HG03439 (cell line): Measurements from ENCODE around the gene CCDC136.

Source experiments
- ATAC-seq: cut with Tn5 transposase; IDR thresholded peaks from one replicate; pipeline ENCODE4 v1.9.1; 2021; ENCODE audit warnings: mild to moderate bottlenecking, moderate library complexity; ENCODE audit not compliant: unreplicated experiment

The CCDC136 gene

GRCh38 chr7:128775744-128776474, 15.9 kb upstream of the CCDC136 start, which contains the start of gene OPN1SW:
Gene OPN1SW (minus strand): TSS chr7:128775794. CDS start chr7:128775781, 13 bp downstream.
- no peak for ATAC-seq

DNA sequence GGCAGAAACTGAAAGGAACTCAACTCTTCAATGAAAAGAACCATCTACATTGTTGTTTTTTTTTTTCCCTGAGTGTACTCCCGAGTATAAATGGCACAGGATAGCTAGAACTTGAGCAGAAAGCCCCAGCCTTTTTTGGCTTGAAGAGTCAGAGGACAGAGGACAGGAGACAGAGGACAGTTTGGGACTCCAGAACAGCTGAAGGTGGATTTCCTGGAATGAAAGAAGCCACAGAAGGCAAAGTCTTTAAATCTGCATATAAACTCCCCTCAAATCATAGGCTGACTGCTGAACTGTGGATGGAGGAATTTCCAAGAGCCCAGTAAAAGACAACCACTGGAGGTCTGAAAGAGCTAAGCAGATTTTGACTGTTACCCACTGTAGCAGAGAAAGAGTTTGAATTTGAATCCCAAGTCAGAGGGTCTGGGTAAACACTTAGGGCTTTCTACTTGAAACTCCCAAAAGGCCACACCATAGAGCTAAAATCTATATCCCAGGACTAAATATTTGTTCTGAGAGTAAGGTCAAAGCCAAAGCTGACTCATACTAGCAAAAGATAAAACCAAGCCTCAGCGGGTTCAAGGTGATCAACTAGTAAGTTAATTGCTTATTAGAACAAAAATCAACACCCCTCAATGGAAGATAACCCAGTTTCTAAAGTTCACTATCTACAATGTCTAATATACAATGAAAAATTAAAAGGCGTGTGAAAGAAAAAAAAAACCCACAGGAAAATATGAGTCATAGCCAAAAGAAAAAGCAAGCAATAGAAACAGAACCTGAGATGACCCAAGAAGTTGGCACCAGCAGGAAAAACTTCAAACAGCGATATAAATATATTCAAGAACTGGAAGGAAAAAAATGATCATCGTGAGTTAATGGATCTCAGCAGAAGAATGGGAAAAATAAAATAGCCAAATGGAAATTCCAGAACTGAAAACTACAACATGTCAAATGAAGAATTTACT, 14.3 kb upstream of the CCDC136 start:
- ATAC-seq, result no peak

- no peak for ATAC-seq
Measured at GRCh38 chr7:128778946-128779345, 12.8 kb upstream of the CCDC136 start.

DNA sequence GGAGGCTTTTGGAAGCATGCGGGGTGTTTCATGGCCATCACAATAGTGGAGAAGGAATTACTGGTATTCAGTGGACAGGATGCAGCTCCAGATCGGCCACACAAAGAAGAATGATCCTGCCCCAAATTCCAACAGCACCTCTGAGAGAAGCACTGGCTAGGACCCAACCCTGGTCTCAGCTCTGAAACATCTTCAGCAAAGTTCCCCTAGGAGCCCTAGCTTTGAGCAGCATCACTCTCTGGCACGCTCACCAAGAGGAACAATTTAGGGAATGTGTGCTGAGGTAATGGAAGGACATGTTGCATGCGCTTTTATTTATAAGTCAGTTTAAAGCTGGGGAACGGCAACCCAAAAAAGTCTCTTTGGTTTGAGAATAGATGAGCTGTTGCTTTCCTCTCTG, 10.6 kb upstream of the CCDC136 start:
- no peak for ATAC-seq

DNA sequence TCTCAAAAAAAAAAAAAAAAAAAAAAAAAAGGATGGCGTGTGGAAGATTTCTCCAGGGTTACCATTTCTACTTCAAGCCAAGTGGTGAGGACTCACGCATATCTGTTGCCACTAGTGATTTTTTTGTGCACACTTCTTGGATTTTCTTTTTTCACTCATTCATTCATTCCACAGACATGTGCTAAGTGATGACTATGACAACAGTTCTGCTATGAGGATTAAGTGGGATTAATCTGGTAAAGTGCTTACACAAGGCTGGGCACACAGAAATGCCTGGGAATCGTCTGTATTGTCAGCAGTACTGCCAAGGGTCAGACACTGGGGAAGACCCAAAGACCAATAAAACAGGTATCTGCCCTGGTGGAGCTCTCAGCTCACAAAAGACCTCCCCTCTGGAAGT, 9.9 kb upstream of the CCDC136 start:
- no peak for ATAC-seq

GRCh38 chr7:128783143-128783861, 8.5 kb upstream of the CCDC136 start:
- no peak for ATAC-seq

DNA sequence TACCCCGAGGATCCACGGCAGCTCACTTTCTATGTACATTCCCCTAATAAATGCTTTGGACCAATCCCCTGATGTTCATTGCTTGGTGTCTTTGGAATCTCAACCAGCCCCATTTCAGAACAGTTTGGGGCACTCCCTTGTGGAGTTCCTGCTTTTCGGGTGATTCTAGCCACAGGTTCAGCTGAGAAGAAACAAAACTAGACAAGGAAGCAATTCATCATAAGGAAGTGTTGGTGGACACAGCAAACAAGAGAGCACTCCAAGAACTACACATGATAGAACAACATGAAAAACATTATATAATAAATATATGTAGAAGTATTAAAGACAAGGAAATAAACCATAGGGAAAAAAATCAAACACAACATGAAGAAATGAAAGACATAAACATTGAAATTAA, 6.0 kb upstream of the CCDC136 start:
- ATAC-seq, result no peak

- ATAC-seq, result no peak
Measured at GRCh38 chr7:128788446-128789412, 3.0 kb upstream of the CCDC136 start.

DNA sequence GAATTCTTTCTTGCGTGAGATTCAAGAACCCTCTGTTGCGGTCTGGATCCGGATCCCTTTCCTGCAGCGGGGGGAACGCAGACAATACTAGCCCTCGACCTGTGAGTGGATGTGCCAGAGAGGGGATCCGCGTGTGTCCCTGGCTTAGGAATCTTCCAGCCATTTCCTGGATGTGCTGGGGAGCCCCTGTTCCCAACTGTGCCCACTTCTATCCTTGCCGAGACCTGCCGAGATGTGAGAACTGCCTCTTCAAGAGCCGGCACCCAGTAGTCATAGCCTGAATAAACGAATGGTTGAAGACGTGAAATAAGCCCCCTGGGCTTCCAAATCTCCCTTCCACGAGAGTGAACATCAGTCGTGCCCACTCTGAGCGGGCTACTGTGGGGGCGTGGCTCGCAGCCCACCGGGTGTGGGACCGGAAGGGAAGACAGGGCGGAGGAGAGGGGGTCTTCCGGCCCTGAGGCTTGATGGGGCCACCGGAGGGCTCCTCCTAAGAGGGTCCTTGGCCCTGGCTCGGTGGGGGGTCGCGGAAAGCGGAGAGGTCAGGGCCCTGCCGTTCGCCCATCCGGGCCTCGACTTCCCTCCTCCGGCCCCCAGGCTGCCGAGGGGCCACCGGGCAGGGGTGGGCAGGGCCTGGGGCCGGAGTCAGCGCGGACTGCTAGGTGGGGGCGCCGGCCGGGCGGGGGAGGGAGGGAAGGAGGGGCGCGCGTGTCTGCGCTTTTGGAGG, 1.3 kb upstream of the CCDC136 start:
- no peak for ATAC-seq

DNA sequence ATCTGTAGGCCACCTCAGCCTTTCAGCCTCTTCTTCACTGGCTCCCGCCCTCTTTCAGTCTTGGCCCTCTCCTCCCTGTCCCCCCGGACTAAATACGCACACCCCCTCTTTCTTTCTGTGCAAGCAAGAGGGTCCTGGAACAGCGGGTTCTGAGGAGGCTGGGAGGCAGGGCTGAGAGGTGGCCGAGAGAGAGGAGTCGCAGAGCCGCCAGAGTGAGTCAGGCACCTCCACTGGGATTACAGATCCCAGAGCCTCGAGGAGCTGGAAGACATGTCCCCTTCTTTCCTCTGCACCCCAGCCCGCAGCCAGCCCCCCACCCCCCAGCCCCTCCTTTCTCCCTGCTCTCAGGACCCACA, 182 bp downstream of the CCDC136 start:
- ATAC-seq, result no peak

- no peak for ATAC-seq
Measured at GRCh38 chr7:128792471-128793180, 858 bp downstream of the CCDC136 start.

- ATAC-seq, result no peak
Measured at GRCh38 chr7:128793181-128793547, 1.4 kb downstream of the CCDC136 start.

GRCh38 chr7:128794020-128794419, 2.3 kb downstream of the CCDC136 start:
- no peak for ATAC-seq

- ATAC-seq, result no peak
Measured at GRCh38 chr7:128794436-128794835, 2.7 kb downstream of the CCDC136 start.

GRCh38 chr7:128795129-128795528, 3.4 kb downstream of the CCDC136 start:
- ATAC-seq, result no peak

DNA sequence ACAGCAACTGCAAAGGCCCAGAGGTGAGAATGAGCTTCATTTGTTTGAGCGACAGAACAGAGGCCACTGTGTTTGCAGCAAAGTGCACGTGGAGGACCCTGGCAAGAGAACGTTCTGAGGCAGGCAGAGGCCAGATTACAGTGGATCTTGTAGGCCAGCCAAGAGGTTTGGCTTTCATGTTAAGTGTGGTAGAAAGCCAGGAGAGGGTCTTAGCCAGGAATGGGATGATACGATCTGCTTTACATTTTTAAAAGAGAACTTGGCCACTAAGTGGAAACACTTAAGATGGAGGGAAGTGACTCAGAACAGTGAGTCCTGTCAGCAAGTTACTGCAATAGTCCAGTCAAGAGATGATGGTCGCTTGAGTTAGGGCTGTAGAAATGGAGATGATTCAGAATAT, 4.6 kb downstream of the CCDC136 start:
- ATAC-seq, result no peak

DNA sequence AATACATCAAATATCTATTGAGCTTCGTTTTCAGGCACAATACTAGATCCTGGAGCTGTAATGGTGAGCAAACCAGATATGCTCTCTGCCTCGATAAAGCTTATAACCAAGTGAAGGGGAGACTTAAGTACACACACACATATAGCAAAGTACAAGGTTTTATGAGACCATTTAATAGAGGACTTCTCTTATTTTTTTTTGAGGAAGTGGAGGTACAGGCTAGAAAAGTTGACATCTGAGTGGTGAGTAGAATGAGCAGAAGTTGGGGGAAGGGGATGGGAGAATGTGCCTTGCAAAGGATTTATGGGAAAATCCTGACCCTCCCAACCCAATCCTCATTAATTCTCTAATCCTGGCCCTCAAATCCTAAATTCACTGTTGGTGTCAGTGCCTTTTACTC, 7.7 kb downstream of the CCDC136 start:
- ATAC-seq, result no peak

DNA sequence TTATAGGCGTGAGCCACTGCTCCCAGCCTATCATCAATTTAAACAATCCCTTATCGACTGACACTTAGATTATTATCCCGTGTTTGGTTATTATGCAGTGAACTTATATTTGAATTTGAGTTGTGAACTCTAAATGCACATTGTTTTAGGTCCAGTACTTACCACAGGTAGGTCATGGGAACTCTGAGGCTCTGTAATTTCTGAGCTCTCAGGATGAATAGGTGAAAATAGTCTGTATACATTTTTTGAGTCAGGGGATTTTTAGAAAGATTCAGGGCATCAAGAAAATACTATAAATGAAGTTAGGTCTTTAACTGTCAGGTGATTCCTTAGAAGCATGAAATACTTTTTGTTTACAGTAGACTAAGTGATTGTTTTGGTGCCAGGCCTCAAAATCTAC, 8.8 kb downstream of the CCDC136 start:
- ATAC-seq, result no peak

DNA sequence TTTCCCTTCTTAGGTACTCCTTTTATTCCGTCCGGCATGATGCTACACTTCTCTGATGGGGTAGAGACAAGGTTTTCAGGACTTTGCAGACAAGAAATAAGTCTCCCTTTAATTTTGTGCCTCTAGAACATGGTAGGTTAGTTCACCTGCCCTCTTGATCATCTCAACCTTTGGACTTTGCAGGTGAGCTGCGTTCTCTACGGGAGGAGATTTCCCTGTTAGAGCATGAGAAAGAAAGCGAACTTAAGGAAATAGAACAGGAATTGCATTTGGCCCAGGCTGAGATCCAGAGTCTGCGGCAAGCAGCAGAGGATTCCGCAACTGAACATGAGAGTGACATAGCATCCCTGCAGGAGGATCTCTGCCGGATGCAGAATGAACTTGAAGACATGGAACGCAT, 9.2 kb downstream of the CCDC136 start:
- ATAC-seq, result no peak
